ENCODE data around the gene SLCO1B1.
"Not testable (repeated sequence)": the region's sequence is repeated elsewhere in the genome, so short reads cannot be mapped to it uniquely, and the experiment has no call there.

Gene SLCO1B1, protein sequence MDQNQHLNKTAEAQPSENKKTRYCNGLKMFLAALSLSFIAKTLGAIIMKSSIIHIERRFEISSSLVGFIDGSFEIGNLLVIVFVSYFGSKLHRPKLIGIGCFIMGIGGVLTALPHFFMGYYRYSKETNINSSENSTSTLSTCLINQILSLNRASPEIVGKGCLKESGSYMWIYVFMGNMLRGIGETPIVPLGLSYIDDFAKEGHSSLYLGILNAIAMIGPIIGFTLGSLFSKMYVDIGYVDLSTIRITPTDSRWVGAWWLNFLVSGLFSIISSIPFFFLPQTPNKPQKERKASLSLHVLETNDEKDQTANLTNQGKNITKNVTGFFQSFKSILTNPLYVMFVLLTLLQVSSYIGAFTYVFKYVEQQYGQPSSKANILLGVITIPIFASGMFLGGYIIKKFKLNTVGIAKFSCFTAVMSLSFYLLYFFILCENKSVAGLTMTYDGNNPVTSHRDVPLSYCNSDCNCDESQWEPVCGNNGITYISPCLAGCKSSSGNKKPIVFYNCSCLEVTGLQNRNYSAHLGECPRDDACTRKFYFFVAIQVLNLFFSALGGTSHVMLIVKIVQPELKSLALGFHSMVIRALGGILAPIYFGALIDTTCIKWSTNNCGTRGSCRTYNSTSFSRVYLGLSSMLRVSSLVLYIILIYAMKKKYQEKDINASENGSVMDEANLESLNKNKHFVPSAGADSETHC

DNA sequence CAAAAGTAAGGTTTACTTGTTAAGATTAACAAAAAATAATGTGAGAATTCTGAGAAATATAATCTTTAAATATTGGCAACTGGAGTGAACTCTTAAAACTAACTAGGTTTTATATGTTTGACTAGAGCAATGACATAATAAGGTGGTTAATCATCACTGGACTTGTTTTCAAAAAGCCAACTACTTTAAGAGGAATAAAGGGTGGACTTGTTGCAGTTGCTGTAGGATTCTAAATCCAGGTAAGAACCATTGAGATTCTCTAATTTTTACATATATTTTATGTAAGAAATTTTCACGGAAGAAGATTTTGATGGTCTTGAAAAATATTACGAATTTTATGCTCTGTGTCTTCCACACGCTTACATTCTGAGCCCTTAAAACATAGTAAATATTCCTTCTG lies at the start of gene SLCO1B1:
SLCO1B1 (plus strand) TSS at position 197 of the 400 bp plus-strand sequence. CDS start 10,381 bp downstream, outside the sequence.
- DNase-seq, result no peak

DNA sequence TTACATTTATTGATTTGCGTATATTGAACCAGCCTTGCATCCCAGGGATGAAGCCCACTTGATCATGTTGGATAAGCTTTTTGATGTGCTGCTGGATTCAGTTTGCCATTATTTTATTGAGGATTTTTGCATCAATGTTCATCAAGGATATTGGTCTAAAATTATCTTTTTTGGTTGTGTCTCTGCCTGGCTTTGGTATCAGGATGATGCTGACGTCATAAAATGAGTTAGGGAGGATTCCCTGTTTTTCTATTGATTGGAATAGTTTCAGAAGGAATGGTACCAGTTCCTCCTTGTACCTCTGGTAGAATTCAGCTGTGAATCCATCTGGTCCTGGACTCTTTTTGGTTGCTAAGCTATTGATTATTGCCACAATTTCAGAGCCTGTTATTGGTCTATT lies 46.2 kb upstream of the SLCO1B1 start:
- not testable (repeated sequence) for DNase-seq

DNA sequence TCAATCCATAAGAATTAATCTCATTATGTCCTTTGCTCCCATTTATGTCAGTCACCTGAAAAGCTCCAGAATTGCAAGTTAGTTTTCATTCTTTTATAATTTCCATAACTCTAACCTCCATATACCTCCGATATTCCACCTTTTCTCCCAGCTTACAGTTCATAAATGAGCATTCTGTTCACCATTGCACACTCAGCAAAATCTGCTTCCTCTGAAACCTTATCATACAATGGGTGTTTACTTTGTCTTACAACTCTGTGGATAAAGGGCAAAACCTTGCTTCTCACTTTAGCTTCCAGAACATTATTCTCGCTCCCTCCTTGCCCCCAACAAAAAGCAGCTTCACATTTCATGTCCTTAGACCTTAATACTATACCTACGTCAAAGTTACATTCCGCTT lies 19.3 kb upstream of the SLCO1B1 start:
- no peak for DNase-seq

DNA sequence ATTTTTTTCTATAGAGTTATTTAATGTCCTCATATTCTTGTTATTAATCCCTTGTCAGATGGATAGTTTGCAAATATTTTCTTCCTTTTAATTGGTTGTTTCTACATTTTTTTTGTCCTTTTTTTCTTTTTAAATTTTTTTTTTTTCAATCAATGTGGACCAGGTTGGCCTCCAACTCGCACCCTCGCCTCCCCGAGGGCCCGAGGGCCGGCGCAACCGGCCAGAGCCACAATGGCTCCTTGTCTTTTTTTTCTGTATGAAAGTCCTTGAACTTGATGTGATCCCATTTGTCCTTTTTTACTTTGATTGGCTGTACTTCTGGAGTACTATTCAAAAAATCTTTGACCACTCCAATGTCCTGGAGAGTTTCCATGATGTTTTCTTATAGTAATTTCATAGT lies 17.7 kb upstream of the SLCO1B1 start:
- no peak for DNase-seq

DNA sequence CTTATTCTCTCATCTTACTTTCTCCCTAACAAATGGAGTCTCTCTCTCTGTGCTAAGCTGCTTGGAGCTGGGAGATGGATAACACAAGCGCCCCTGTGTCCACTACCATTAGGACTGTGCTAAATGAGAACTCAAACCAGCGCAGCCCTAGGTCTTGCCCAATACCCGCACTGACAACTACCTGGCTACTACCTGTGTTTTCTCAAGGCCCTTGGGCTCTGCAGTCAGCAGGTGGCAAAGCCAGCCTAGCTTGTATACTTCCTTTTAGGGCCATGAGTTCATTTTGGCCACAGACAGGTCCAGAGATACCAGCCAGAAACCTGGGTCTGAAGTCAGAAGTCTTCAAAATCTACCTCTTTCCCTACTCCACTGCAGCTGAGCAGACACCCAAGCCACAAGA lies 13.0 kb upstream of the SLCO1B1 start:
- no peak for DNase-seq

DNA sequence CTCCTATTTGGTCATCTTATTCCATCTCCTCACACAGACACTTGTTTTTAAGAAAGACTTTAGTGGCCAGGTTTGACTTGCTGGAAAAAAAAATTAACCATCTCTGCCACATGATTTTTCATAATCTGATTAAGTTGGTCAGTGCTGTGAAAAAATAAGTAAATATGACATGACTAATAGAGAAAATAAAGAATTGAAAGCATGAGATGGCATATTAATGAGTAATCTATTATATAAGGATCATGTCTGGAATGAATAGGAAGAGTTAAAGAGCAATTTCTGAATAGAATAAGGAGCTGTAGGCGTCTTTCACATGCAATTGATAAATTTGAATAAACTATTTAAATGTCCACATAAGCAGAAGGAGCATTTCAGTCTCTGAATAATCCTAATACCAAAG lies 12.2 kb upstream of the SLCO1B1 start:
- no peak for DNase-seq

DNA sequence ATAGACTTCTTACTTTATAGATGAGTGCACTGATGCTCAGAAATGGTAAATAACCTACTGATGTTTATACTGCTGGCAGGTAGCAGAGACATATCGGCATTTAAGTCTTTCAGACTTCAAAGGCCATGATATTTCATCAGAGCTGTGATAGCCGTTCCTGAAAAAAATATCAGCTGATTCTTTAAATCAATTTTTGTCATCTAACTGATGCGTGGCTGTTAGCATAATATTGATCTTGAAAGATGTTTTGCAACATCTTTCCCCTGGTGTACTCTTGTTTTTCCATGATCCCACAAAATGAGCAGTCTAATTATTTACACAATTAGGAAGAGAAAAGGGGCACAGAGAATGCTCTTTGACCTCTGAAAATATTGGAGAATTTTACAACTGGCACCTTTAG lies 1.6 kb upstream of the SLCO1B1 start:
- DNase-seq, result no peak

DNA sequence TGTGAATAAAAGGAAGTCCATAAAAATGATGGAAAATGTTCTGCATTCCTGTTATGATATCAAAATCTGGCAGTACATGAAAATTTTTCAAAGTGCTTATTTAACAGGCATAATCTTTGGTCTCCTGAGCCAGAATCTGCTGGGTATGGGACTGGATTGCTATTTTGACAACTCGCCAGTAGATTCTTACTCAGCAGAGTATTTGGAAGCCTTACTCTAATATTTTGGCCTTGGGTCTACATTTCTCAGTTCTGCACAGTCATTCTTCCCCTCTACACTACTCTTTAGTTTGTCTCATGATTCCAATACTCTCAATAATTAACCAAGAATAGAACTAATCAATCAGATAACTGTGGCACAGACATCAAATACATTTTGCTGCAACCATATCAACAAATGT lies 1.1 kb upstream of the SLCO1B1 start:
- DNase-seq, result no peak

DNA sequence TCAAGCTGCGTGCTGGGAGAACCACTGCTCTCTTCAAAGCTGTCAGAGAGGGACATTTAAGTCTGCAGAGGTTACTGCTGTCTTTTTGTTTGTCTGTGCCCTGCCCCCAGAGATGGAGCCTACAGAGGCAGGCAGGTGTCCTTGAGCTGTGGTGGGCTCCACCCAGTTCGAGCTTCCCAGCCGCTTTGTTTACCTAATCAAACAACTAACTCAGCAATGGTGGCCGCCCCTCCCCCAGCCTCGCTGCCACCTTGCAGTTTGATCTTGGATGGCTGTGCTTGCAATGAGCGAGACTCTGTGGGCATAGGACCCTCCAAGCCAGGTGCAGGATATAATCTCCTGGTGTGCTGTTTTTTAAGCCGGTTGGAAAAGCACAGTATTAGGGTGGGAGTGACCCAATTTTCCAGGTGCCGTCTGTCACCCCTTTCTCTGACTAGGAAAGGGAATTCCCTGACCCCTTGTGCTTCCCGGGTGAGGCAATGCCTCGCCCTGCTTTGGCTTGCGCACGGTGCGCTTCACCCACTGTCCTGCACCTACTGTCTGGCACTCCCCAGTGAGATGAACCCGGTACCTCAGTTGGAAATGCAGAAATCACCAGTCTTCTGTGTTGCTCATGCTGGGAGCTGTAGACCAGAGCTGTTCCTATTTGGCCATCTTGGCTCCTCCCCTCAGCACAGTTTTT lies 6.5 kb downstream of the SLCO1B1 start:
- not testable (repeated sequence) for DNase-seq

DNA sequence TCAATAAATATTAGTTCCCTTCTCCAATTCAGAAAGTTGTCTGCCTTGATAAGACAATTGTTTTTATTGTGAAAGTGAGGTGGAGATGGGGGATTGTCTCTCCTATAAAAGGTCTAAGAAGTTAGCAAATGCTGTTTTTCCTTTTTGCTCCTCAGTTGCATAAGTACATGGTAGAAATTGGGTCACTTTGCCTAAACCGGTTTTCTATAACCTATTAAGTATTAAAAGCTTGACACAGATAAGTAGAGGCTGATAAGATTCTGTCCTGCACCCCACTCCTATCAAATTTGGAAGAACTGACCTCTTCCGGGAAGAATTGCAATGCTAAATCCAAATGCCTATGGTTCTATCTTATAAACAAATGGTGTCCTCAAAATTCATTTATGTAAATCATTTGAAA lies 7.0 kb downstream of the SLCO1B1 start:
- DNase-seq, result no peak

DNA sequence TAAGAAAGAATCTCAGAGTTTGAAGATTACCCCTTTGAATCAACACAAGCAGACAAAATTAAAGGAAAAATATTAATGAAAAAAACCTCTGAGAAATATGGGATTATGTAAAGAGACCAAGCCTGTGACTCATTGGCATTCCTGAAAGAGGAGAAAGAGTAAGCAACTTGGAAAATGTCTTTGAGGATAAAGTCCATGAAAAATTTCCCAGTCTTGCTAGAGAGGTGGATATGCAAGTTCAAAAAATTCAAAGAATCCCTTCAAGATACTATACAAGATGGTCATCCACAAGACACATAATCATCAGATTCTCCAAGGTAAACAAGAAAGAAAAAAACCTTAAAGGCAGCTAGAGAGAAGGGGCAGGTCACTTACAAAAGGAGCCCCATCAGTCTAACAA lies 13.3 kb downstream of the SLCO1B1 start:
- DNase-seq, result no peak

DNA sequence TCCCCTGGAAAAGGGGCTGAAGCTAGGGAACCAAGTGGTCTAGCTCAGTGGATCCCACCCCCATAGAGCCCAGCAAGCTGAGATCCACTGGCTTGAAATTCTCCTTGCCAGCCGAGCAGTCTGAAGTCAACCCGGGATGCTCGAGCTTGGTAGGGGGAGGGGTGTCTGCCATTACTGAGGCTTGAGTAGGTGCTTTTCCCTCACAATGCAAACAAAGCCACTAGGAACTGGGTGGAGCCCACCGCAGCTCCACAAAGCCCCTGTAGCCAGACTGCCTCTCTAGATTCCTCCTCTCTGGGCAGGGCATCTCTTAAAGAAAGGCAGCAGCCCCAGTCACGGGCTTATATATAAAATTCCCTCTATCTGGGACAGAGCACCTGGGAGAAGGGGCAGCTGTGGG lies 18.9 kb downstream of the SLCO1B1 start:
- DNase-seq, result not testable (repeated sequence)

DNA sequence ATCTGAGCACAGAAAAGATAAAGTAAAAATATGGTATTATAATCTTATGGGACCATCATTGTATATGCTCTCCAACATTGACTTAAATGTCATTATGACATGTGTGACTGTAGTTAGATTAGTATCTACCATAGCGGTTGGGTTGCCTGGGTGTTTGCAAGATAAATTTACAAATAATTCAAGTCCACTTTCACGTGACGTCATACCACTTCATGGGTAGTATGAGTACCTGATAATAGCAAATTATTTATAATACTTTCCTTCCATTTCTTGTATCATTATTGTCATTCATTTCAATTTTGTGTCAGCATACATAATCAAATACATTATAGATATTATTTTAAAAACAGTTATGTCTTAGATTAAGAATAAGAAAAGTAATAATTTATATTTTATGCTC lies 20.2 kb downstream of the SLCO1B1 start:
- no peak for DNase-seq

DNA sequence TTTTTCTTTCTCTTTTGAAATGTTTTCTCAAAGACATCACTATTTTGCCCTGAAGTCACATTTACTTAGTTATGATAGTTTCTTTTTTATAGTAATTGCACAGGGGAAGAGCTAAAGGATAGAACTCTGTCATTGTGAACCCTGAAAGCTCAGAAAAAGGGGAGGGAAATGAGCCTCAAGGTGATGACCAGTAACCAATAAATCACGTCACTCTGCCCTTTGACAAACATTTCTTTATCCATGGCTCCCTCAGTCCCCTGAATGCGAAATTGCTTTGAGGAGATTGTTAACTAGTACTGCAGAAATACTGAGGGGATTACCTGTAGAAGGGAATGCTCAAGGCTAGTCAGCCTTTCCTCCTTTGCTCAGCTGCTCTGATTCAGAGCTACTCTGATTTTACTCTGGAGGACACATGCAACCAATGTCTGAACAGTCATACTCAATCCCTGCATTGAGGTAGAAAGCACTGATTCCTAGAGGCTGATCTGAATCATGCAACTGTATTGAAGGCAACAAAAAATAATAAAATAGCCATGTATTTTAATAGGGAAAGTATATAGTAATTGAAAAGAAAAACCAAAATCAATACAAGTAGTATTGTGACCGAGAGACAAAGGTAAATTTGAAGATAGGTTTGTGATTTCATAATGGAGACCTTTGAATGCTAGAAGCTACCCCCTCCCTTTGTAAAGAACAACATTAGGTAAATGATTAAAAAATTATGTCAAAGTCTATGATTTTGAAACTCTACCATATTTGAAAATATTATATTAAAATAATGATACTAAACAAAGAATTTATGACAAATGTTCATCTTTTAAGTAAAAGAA lies 24.7 kb downstream of the SLCO1B1 start:
- DNase-seq, result no peak

DNA sequence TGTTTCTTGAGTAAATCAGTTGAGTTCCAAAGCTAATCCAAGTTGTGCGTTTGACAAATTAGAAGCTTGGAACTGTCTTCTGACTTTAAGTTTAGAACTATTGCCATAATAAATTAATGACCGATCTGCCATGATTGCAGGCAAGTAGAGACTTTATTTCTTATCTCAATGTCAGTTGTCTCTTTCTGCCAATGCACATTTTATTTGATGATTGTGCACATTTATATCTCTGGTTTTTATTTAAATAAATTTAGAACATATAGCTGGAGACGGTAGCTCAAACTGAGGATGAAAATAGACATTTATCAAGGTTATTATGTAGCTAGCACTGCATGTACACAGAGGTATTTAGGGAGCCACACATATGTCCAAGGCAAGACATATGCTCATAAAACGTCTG lies 34.1 kb downstream of the SLCO1B1 start:
- no peak for DNase-seq

DNA sequence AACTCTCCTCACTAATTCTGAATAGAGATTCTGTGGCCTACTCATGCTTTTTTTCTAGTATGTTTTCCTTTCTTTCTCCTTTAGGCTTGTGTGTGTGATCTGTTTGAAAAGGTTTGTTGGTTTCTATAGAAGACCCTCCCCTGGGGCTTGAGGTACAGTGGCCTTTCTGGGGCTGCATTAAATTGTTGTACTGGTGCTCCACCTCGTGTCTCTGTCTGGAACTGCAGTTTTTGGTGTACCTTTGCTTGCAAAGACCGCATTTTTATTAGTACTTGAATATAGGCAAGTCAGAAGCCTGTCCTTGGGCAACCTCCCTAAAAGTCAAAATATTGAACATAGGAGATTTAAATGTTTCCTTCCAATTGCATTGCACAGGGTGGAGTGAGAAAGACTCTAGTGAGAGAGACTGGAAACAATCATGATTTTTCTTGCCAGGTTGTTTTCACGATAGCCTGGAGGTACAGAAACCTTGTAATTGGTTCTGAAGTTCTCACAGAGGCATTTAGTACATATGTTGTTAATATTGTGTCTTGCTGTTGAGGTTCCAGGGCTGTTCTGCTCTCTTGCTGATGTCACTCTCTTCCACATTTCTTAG lies 39.0 kb downstream of the SLCO1B1 start:
- DNase-seq, result peak; percentile 6

DNA sequence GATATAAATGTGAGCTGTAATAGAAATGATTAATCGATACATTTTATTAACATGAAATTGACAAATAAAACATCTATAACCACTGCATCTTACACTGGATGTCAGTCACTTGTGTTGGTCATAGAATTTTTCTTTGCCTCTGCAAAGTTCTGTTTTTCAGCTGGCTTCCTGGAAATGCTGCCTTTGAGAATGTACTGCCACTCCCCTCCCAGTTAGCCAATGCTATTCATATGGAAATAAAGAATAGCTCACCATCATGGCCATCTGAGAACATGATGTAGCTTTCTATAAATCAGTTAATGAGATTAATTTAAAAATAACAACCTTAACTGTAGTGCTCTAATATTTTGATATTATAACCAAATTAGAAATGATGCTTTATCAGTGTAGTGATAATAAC lies 41.1 kb downstream of the SLCO1B1 start:
- DNase-seq, result no peak

DNA sequence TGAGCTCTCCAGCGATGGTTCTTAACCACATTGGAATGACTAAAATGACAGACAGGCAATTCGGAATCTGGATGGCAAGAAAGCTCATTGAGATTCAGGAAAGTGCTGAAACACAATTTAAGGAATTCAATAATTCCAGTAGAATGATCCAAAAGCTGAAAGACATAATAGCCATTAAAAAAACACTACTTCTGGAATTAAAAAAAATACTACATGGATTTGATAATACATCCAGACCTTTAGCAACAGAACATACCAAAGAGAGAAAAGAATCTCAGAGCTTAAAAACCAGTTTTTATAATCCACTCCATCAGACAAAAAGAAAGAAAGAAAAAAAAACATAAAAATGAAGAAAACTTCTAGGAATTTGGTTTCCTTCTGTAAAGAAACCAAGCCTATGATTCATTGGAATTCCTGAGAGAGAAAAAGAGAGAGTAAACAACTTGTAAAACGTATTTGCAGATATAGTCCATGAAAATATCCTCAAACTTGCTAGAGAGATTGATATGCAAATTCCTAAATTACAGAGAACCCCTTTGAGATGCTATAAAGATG lies 52.8 kb downstream of the SLCO1B1 start:
- no peak for DNase-seq

DNA sequence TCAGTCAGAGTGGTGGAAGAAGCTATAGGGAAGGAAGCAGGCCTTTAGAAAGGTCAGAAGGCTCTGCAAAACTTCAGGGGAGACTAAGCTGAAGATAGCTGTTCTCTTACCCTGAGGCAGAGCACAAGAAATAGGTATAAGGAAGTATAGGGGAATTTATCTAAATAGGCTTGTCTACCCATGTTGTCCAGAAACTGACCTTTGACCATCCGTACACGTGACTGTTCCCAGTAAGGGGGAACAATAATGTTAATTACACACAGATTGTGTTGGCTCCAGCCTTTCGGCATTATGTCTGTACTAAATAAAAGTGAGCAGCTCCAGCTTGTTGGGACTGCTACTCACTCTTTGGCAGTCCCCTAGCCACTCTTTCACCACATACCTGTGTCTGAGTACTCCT lies 59.0 kb downstream of the SLCO1B1 start:
- DNase-seq, result no peak

DNA sequence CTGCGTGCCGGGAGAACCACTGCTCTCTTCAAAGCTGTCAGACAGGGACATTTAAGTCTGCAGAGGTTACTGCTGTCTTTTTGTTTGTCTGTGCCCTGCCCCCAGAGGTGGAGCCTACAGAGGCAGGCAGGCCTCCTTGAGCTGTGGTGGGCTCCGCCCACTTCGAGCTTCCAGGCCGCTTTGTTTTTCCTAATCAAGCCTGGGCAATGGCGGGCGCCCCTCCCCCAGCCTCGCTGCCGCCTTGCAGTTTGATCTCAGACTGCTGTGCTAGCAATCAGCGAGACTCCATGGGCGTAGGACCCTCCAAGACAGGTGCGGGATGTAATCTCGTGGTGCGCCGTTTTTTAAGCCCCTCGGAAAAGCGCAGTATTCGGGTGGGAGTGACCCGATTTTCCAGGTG lies 83.4 kb downstream of the SLCO1B1 start:
- not testable (repeated sequence) for DNase-seq

DNA sequence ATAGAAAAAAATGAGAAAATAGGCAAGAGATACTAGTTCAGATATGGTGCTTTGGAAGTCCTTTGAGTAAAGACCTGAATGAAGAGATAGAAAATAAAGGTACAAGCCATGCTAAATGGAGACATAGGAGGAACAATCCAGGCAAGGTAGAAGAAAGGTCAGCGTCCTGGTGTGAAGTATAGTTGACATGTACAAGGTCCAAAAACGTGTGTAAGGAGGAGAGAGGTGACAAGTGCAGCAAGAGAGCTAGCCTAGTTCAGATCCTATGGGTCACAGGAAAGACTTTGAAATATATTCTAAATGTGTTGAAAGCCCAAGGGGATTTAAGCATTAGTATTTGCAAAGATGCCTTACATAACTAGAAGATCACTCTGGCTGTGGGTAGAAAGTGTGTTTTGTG lies 88.2 kb downstream of the SLCO1B1 start:
- no peak for DNase-seq

DNA sequence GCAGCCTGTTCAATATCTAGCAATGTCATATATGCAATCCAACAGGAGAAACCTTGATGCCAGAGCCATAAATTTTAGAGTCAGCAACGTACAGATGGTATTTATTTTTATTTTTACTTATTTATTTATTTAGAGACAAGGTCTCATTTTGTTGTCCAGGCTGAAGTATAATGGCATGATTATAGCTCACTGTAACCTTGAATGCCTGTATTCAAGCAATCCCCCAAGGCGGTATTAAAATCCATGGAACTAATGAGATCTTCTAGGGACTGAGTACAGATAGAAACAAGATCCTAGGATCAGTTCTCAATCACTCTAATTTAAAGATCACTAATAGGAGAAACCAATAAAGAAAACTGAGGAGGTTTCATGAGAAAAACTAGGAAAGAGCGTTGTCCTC lies 89.3 kb downstream of the SLCO1B1 start:
- DNase-seq, result no peak

Data from MV-4-11 (cell line).